Measurements from ENCODE around the gene NFASC.
A peak's percentile ranks its signal among the peaks of the same experiment; 100 is the strongest.

The NFASC gene

DNA sequence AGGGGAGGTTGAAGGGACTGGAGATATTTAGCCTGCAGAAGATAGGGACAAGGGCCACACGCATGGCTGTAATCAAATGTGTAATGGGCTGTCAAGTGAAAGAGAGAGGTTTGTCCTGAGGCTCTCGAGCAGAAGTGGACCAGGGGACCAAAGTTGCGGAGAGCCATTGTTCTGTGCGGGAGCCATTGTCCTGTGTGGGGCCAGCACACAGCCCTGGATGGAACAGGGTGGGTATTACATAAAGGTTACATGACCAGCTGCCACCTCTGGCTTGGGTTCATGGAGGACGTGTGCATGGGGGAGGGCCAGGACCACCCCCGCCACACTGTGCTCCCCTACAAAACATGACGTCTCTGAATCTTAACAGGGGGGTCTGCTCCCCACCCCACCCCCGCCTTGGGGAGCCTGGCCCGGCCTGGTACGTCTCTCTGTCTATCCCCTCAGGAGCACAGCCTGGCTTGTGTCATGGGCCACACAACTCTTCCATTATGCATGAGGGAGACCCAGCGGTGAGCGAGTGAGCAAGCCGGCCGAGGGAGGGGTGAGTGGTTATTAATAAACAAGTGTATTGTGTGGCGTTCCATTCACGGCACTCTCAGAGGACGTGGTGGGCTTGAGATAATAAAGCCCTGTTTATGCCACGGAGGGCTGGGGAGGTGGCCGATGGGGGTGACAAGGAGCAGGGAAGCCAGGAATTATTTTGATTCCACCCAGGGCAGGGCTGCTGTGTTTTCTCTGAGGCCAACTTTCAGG is at the start of gene NFASC:
Gene NFASC (plus strand): TSS at position 703 of the 753 bp plus-strand sequence. CDS start 73,454 bp downstream, outside the sequence.
- DNase-seq (ENCODE audit: low read depth, low spot score): no peak

DNA sequence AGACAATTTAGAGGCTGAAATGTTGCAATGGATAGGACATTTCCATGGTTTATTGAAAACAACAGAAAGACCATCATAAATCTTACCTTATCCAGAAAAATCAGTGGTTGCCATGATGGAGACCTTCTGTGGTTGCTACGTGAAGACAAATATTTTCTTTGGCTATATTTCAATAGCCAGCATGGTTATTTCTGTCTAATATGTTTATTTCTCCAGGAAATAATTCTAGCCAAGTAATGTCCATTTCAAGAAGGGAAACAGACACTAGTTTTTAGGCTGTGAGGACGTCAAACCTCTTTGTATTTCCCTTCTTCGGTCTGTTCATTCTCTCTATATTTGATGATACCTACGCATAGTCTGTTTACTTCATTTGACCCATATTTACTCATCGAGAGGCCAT is 49.2 kb upstream of the NFASC start:
- DNase-seq (ENCODE audit: low read depth, low spot score): no peak

DNA sequence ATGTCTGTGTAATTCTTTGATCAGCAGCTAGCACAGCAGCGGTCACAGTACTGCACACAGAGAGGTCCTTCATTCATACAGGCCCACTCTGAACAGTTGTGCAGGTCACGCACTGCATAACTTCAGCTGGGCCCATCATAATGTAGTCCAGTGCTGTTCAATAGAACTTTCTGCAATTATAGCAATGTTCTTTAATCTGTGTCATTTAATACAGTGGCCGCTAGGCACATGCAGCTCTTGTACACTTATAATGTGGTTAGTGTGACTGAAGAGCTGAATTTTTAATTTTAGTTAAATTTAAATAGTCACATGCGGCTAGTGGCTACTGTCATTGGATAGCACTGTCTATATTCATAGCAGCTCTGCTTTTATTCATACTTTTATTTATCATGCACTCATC is 48.7 kb upstream of the NFASC start:
- no peak for DNase-seq (ENCODE audit: low read depth, low spot score)

DNA sequence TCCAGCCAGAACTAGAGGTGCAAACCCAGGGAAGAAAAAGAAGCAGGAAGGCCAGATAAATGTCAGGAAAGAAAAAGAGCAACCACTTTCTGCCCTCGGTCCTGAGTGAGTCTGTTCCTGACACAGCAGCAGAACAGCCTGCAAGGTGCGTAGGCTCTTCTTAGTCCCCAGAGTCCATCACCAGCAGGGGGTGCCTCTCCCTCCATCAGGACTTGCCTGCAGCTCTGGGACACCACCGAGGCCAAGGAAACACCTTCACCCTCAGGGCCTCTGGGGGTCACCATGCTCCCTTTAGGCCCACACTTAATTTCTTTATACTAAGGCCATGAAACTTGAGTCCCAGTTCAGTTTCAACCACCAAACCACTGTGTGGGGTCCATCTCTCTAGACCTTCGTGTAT is 43.7 kb upstream of the NFASC start:
- DNase-seq (ENCODE audit: low read depth, low spot score): peak; percentile 57

DNA sequence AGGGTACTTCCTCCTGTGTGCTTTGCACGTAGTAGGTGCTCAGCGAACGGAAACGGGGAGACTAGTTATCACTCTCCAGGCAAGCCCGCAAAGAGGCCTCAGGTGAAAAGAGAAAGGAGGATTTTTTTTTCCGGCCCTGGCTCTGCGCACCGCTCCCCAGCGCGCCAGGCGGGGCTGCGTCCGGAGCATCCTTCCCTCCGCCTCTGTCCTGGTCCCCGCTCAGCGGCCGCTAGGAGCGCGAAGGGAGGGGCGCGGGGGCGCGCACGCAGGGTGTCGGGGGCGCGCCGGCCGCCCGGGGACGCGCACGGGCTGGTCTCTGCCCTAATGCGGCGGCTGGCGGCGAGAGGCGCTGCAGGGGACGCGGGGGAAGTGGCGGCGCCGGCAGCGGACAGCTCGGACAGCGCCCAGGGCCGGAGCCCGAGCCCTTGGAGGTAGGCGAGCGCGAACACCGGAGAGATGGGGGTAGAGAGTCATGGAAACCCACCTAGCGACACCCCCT is 42.3 kb upstream of the NFASC start:
- no peak for DNase-seq (ENCODE audit: low read depth, low spot score)

DNA sequence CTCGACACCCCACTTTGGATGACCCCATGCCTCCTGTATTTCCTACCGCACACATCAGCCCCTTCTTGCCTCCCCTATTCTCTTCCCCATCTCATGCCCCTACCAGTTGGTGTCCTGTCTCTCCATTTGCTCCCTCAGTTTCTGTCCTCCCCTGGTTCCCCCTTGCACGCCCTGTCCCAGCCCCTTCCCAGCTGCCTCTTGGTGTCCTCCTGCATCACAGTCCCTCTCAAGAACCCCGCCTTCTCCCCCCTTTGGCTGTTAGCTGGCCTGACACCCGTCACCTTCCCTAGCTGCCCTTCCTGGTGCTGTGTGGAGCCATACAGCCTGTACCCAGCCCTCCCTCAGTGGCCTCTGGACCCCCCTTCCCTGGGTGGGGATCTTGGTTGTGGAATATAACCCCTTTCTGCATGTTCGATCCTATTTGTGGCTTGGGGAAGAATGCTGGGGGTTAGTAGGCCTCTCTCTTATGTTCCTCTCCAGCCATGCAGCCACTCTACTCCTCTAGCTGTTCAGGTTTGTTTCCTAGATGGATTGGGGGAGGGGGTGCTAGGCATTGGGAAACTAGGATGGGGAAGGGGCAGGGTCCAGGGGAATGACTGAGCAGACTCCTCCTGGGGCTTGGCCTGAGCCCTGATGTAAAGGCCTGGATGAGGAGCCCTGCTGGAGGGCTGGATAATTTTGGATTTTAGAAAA is 41.4 kb upstream of the NFASC start:
- DNase-seq (ENCODE audit: low read depth, low spot score): no peak

DNA sequence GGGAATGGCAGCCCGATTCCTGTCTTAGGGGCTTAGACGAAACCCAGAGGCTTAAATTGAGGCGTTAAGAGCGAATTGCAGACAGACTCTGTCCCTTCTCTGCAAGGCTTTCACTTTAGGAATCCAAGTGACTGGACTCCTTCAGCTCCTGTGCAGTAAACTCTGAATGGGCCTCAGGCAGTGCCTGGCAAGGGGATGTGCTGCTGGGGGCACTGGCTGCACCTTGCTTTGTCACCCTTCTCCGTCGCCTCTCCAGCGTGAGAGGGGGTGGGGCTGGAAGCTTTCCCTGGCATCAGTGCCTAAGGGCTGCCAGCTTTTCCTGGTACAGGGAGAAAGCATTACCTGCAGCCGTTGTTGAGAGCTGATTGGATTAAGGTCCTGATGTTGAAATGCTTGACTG is 39.9 kb upstream of the NFASC start:
- no peak for DNase-seq (ENCODE audit: low read depth, low spot score)

DNA sequence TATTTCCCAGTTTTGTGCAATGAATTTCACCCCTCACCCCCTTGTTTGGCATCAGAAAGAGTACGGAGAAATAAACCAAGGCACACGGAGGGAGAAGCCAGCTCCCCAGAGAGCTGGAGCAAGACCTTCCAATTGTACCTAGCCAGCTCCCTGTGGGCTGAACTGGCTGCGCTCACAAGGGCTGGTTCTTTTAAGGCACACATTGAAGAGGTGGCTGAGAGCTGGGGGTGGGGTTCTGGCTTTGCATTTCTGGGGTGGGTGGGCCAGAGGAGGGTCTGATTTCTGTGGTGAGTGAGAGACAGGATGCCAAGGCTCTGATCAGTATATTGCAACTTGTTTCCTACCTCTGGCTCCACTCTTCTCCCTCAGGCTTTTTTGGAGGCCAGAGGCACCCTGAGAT is 39.5 kb upstream of the NFASC start:
- no peak for DNase-seq (ENCODE audit: low read depth, low spot score)

DNA sequence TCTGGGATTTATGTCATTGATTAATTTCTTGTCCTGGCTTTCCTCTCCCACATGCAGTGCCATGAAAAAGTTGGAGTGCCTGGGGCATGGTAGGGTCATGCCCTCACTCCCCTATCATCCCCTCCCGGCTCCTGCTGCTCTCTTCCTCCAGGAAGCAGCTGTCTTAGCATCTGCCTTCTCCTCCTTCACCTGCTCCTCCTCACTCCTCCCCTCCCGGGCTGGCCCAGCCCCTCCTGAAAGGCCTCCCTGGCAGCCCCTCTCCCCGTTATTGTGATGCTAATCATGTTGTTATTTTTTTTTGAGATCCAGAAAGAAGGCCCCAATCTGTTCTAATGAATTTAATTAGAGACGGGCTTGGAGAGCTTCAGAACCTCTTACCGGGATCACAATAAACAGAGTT is 36.3 kb upstream of the NFASC start:
- no peak for DNase-seq (ENCODE audit: low read depth, low spot score)

DNA sequence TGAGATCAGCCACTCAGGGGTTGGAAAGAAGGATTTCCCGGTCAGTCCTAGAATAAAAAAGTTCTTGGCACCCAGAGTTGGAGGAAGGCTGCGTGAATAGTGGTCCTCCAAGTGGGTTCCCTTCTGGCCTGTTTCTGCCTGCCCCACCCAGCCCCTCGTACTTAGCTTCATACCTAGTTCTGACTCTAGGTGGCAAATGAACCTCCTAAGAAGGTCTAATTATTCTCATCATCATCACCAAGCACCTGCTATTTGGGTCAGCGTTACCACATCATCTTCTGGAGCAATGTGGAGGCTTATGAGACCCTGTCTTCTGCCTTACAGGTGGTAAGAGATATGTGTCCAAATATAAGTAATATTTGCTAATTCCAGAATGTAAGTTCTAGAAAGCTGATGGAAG is 35.9 kb upstream of the NFASC start:
- no peak for DNase-seq (ENCODE audit: low read depth, low spot score)

DNA sequence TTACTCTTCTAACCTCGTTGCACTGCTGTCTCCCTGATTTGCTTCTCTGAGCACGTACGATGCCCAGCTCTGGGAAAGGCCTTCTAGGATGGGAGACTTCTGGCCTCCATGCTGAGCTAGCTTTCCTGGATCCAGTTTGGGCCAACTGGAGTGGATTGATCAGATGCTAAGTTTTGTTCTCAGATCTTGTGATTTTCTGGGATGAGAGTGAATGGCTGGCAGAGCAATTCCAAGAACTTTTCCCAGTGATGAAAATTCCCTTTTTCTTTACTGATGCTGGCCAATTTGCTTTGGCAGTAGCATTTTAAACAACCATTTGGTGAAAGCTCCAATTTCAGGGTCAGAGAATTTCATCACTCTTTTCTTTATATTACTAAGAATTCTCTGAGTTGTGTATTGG is 34.9 kb upstream of the NFASC start:
- DNase-seq (ENCODE audit: low read depth, low spot score): no peak

DNA sequence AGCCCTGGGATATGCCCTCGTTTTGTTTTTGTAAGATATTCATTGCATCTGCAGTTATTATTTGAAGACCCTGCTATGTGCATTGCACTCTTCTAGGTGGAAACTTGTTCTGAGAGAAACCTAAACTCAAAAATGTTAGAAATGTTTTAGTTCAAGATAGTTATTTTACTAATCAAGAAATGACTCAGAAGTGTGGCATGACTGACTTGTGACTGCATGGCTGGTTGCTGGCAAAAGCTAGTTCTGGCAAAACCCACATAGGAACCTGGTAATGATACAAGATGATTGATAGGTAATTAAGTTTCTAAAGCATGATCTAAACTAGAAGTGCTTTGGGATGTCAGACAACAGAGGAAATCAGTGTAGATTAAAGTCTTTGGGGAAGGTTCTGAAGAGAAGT is 33.8 kb upstream of the NFASC start:
- no peak for DNase-seq (ENCODE audit: low read depth, low spot score)

DNA sequence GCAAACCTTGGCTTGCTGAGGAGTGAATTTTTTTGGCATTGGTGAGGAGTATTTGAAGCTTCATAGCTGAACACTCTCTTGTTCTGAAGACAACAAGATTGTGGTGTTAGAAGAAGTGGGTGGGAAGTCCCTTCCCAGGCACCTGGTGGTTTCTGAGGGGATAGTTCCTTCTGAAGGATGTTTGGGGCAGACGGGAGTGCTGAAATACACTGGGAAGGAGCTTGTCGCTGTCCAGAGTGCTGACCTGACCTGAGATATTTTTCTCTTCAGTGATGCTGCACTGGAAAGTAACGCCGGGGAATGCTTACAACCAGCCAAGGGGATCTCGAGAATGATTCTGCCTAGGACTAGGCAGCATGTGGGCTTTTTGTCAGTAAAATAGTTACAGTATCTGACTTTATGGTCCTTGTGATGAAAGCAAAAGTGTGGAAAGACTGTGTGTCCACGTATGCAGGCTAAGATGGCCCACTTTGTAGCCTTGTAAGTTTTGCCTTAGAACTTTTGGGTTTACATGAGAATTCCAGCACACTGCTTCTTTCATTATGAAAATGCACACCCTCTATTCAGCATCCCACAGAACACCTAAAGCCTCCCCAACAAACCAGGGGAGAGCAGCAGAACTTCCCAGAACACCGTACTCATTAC is 33.1 kb upstream of the NFASC start:
- DNase-seq (ENCODE audit: low read depth, low spot score): peak; percentile 59

DNA sequence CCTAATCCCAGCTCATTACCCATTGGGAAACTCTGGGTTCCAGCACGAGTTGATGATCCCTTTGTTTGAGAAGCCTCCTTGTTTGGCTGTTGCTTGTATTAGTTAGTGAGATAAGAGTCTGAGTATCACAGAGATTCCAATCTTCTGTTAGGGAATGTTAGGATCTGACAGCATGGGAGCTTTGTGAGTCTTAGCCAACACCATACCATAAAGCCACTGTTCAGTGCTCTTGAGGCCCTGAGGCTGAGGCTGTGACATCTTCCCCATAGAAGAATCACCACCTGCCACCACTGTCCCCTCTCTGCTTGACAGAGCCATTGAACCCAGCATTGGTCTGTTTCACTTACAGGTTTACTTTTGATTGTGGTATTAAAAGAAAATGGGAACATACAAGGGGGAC is 29.3 kb upstream of the NFASC start:
- no peak for DNase-seq (ENCODE audit: low read depth, low spot score)

DNA sequence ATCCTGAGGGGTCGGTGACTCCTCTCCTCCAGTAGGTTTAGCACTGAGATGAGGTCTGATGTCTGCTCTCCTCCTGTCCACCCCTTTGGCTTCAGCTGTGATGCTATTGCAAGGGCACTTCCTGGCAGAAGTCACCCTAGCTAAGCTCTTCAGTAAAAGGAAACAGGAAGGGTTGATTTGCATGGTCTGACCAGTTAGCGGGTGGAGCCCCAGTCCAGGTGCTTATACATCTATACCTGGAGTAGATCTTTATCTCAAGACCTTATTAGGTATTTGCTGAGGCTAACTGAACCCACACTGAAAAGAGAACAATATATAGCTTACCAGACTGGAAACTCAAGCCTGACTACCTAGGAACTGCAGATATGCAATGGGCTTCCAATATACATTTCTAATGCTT is 28.9 kb upstream of the NFASC start:
- DNase-seq (ENCODE audit: low read depth, low spot score): no peak

DNA sequence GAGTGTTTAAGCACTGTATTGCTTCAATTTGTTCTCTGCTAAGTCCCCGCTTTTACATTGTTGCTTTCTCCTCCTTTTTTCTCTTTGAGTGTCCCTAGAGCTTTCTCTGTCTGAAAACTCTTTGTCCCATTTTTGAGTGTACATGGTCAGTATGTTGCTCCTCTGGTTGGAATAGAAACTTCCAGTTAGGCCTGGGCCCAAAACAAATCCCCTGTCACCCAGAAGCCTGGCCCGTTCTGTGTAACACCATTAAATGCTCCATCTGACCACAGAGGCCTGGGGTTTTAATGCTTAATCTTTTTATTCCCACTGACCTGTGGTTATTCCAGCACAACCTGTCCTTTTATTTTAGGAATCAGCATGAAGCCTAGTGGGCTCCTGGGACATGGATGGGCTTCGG is 28.3 kb upstream of the NFASC start:
- no peak for DNase-seq (ENCODE audit: low read depth, low spot score)

DNA sequence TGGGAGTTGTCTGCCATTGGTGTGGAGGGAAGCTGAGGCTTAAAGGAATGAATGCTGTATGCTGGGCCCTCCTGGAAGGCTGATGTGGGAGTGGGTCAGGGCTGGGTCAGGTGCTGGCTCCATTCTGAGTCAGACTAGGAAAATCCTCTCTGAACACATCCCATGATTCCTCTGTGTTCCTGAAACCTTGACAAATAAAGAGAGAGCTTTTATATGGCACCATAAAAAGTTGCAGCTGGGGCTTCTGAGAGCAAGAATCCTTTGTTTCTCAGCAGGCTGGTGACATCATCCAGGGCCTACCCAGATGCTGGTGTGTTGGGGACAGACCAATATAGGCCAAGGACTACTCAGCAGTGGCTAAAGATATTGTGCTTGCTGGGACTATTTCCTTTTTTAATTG is 27.8 kb upstream of the NFASC start:
- no peak for DNase-seq (ENCODE audit: low read depth, low spot score)

DNA sequence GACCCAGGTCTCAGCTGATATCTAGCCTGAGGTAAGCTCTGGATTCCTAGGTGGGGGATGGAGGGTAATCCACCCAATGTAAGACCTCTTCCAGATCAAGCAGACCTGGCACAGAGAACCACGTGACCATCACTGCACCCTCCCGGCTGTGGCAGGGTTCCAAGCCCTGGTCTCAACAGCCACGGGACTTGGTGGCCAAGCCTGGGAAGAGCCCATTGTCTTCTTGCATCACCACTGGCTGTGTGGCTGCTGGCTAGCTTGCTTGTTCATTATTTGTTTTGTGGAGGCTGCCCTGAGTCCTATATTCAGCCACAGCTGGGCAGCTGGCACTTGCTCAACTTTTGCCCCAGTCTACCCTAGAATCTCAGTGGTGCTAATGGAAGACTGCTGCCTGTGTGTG is 24.1 kb upstream of the NFASC start:
- DNase-seq (ENCODE audit: low read depth, low spot score): no peak

DNA sequence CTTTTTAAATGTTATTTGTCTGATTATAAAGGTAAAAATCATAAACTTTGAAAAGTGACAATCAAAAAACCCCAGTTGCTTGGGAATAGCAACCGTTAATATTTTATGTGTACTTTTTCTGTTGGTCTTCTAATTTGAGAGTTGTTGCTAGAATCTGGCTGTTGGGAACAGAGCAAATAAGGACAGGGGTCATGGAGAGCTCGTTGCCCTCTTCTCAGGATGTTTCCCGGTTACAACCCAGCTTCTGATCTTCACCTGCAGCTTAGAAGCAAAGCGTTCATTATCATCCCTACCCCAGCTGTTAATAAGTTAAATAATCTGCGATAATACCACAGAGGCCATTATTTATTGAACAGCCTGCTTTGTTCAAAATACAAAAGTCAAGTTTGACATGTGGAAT is 22.1 kb upstream of the NFASC start:
- no peak for DNase-seq (ENCODE audit: low read depth, low spot score)

DNA sequence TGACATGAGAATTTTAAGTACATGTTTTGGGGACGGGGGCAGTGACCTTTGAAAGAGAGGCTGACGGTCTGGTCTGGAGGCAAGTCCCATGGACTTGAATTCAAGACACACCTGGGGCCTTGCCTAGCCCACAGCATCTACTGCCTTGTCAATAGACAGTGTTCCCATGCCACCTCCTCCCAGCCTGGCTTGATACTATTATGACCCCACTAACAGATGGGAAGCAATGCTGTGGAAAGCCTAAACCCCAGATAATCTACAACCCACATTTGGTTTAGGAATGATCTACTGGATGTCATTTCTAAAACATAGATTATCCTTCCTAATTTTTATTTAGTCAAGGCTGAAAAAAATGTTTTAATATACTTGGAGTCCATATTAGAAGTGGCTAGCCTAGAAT is 17.8 kb upstream of the NFASC start:
- no peak for DNase-seq (ENCODE audit: low read depth, low spot score)

DNA sequence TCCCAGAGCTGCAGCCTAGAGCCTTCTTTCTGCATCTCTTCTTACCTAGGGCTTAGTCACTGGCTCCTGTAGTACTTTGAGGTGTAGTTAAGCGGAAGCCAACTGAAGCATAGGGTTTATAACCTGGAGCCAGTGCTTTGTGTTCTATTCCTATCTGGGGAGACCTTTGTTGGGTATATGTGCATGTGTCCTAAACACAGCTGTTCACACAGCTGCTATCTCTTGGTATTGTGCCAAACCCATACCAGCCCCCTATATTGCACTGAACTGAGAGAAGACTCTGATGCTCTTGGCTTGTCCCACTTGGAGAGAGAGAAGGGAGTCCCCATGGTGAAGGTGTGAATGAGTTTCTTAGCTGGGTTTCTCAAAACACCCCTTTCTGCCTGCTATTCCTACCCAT is 17.2 kb upstream of the NFASC start:
- DNase-seq (ENCODE audit: low read depth, low spot score): no peak

DNA sequence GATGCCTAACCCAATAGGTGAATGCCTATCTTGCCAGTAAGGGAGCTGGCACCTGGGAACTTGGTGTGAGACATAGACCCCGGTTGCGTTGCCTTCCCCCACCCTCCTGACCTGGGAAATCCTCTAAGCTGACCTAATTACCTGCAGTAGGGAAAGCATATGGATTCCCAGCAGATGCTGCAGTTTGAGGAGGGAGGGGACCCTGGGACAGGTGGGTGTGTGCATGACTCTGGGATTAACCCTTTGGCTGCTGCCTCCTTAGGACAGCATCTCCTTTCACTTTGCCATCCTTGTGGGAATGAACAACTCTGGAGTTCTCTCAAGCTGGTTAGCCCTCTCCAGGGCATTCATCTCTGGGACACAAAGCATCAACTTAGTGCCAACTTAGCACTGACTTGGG is 16.4 kb upstream of the NFASC start:
- DNase-seq (ENCODE audit: low read depth, low spot score): no peak

DNA sequence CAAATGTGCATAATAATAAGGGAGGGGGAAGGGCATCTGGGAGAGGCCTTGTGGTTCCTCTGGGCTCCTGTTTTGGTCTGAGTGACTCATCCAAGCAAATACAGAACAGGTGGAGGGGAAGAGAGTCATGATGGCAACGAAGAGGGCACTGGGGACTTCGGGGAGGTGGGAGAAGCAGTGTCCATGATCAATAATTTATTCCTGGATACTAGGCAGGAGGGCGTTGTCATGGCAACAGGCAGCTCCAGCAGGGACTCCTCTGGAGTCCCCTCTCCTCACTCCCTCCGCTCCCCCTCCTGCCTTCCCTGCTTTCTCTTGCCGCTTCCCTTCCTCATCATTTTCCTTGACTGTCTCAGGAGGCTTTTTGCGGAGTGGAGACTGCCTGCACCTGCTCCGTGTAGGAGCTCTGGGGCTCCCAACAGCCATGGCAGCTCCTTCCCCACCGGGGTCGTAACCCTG is 12.3 kb upstream of the NFASC start:
- no peak for DNase-seq (ENCODE audit: low read depth, low spot score)

Data from iPS DF 19.7 (cell line).